BJ (cell line): Measurements from ENCODE around the gene NPHP4. TPM values are rescaled to one million over a fixed set of nuclear protein-coding genes. Genes with fewer than 3 reads are reported as not detected.
"Not testable (repeated sequence)": the region's sequence is repeated elsewhere in the genome, so short reads cannot be mapped to it uniquely, and the experiment has no call there.

ENCODE experiments used
- CTCF ChIA-PET: fragments of 350-600 bp; formaldehyde crosslinking; extraction: SDS; loops from one replicate; lab custom pipeline; 2021; ENCODE audit warnings: antibody characterized with exemption, inconsistent platforms; lab: Yijun Ruan, JAX
- POLR2A ChIA-PET: fragments of 300-600 bp; sonication (Branson Sonifier 250); formaldehyde crosslinking; extraction: SDS; loops from one replicate; lab custom pipeline; 2021; ENCODE audit warnings: antibody characterized with exemption; lab: Charles Lee
- DNase-seq: peaks from one replicate; pipeline ENCODE4 v3.0.0-alpha.2; 2011; ENCODE audit warnings: low read depth
- H3K27me3 ChIP-seq: 2 replicates; pipeline ENCODE4 v1.6.0; 2011; ENCODE audit warnings: low read length; ENCODE audit not compliant: control insufficient read depth, insufficient read depth
- H3K36me3 ChIP-seq: 2 replicates; pipeline ENCODE4 v1.5.1; 2011; ENCODE audit warnings: low read length; ENCODE audit not compliant: control insufficient read depth, insufficient read depth
- H3K4me3 ChIP-seq: 2 replicates; pipeline ENCODE4 v1.5.1; 2011; ENCODE audit warnings: low read depth, mild to moderate bottlenecking, control low read depth, low read length
- polyA plus RNA-seq: library from polyadenylated mRNA; depleted of rRNA; stranded (reverse); fragments of >200 nt; gene quantifications from 2 replicates; pipeline ENCODE4 v1.2.3, GENCODE V29; 2011
- TF ChIP-seq, protein P1 (sequence below): IDR thresholded peaks from 2 replicates; pipeline ENCODE4 v1.5.1; 2011; ENCODE audit warnings: low read depth, mild to moderate bottlenecking, control low read depth, inconsistent platforms, low read length, moderate library complexity; ENCODE audit not compliant: insufficient read depth

The NPHP4 gene
- polyA plus RNA-seq, 1 experiment = 4.3 TPM

GRCh38 chr1:5927506-5928370 lies 64.5 kb downstream of the NPHP4 start:
- no peak for DNase-seq
- CTCF ChIA-PET = interaction anchor here (1.7 kb wide), 1 partner anchor 11 kb away, joined by 13 read pairs; no protein-coding TSS in a partner anchor
- H3K36me3 ChIP-seq = peaks cover 3% of the 10 kb centered on the region; the same call in 1 of the 2 replicates

DNA sequence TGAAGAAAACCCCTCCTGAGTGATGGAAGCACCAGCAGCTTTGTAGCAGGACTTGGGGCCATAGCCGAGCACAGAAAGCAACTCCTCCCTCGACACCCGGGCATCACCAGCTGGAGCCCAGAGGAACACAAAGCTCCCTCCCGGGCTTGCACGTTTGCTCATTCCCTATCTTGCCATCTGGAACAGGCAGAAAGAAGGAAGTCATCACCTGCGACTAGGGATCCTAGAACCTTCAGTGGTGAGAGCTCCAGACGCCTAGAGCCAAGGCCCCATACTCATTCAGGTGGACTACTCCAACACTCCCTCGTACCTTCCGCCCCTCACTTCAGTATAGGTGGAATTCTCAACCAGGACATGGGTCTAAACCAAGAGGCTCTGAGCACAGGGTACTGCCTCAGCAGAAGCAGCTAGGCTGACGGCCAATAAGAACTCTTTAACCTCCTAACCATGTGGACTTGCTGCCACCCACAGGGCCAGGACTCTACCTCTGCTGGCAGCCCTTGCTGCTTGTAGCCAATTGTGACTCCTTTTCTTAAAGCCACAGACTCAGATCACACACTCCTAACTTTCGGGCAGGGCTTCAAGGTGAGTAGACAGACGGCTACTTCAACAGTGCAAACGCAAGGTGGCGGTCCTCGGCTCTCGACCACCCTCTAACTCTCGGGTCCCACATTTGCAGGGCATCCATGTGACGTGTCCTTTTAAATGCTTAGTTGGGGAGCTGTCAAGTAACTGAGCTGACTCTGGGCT lies 65.4 kb downstream of the NPHP4 start:
- no peak for DNase-seq
- Histone ChIP-seq H3K27me3 (no peaks in the 10 kb centered on the region), H3K4me3 (no peak overlapping the region), H3K36me3 (peaks cover 3% of the 10 kb centered on the region; the same call in 1 of the 2 replicates)
- ChIA-PET CTCF (interaction anchor here (1.4 to 1.7 kb wide), 2 partner anchors 11 to 417 kb away, joined by 3 to 13 read pairs; no protein-coding TSS in a partner anchor), POLR2A (no interaction called here)
- TF ChIP-seq, protein P1, sequence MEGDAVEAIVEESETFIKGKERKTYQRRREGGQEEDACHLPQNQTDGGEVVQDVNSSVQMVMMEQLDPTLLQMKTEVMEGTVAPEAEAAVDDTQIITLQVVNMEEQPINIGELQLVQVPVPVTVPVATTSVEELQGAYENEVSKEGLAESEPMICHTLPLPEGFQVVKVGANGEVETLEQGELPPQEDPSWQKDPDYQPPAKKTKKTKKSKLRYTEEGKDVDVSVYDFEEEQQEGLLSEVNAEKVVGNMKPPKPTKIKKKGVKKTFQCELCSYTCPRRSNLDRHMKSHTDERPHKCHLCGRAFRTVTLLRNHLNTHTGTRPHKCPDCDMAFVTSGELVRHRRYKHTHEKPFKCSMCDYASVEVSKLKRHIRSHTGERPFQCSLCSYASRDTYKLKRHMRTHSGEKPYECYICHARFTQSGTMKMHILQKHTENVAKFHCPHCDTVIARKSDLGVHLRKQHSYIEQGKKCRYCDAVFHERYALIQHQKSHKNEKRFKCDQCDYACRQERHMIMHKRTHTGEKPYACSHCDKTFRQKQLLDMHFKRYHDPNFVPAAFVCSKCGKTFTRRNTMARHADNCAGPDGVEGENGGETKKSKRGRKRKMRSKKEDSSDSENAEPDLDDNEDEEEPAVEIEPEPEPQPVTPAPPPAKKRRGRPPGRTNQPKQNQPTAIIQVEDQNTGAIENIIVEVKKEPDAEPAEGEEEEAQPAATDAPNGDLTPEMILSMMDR = no peak

More at GRCh38 chr1:5927506-5928370, 64.5 kb downstream of the NPHP4 start:
- TF ChIP-seq, protein P1 = no peak
- H3K4me3 ChIP-seq = no peak overlapping the region
- H3K27me3 ChIP-seq = no peaks in the 10 kb centered on the region
- POLR2A ChIA-PET = no interaction called here

GRCh38 chr1:5922700-5923330 lies 69.4 kb downstream of the NPHP4 start:
- H3K36me3 ChIP-seq, H3K4me3 ChIP-seq, CTCF ChIA-PET, DNase-seq, H3K27me3 ChIP-seq, POLR2A ChIA-PET: not testable (repeated sequence)

DNA sequence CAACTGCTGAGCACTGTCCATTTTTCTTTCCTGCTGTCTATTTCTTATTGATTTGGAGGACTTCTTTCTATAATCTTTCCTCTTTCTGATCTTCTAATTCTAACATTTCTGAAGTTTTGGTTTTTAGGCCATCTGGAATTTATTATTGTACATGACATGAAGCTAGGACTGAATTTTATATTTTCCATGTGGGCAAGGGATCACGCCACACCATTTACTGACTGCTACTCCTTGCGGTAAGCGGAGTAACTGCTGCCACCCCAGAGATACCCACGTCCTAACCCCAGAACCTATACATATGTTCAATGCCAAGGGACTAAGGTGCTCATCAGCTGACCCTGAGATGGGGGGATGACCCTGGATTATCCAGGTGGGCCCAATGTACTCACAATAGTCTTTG lies 70.6 kb downstream of the NPHP4 start:
- no peaks in the 10 kb centered on the region for H3K27me3 ChIP-seq
- DNase-seq = no peak
- H3K4me3 ChIP-seq = no peak overlapping the region
- ChIA-PET CTCF (interaction anchor here (1.3 kb wide), 1 partner anchor 412 kb away, joined by 3 read pairs; no protein-coding TSS in a partner anchor), POLR2A (no interaction called here)
- TF ChIP-seq, protein P1 = 0 out of 2 replicates have a peak, but pooled peaks have one; percentile 6
- H3K36me3 ChIP-seq = no peaks in the 10 kb centered on the region

DNA sequence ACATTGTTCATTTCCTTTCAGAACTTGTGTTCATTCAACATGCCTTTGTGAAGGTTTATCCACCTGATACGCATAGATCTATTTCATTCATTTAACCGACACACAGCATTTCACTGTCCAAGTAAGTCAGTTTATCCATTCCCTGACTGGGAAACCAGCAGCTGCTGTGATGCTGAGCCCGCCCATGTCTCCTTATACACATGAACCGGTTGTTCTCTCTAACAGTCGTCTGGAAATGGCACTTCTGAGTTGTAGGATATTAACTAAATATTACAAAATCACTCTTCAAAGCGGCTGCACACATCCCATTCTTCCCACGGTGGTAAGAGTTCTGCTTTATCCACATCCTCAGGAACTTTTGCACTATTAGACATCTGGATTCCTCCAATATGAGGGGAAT lies 71.1 kb downstream of the NPHP4 start:
- ChIA-PET CTCF (interaction anchor here (1.3 kb wide), 1 partner anchor 411 kb away, joined by 3 read pairs; no protein-coding TSS in a partner anchor), POLR2A (no interaction called here)
- no peaks in the 10 kb centered on the region for H3K27me3 ChIP-seq
- H3K36me3 ChIP-seq = no peaks in the 10 kb centered on the region
- H3K4me3 ChIP-seq = no peak overlapping the region
- no peak for DNase-seq
- TF ChIP-seq, protein P1 = no peak
